OCI-LY1 (cell line): ENCODE results near the gene EYA2.

Experiments
- H2AFZ ChIP-seq: fragments of 200-600 bp; sonication (generic), shearing (Covaris generic); 2 replicates; pipeline ENCODE4 v1.6.0; 2014; ENCODE audit warnings: antibody characterized with exemption, mild to moderate bottlenecking, low read length
- H3F3A ChIP-seq: fragments of 200-600 bp; sonication (generic), shearing (Covaris generic); 2 replicates; pipeline ENCODE4 v1.6.0; 2014; ENCODE audit warnings: mild to moderate bottlenecking, antibody characterized with exemption, low read length, moderate library complexity; ENCODE audit not compliant: insufficient read depth
- H3K27ac ChIP-seq: fragments of 200-600 bp; sonication (generic); 2 replicates; pipeline ENCODE4 v1.5.1; 2014; ENCODE audit warnings: low read length, mixed run types, mild to moderate bottlenecking, low read depth; ENCODE audit not compliant: poor library complexity, severe bottlenecking
- H3K27me3 ChIP-seq: fragments of 200-600 bp; sonication (generic); 2 replicates; pipeline ENCODE4 v1.6.0; 2014; ENCODE audit warnings: antibody characterized with exemption, mild to moderate bottlenecking, low read length, moderate library complexity; ENCODE audit not compliant: insufficient read depth
- H3K36me3 ChIP-seq: fragments of 200-600 bp; sonication (generic); 2 replicates; pipeline ENCODE4 v1.6.1; 2014; ENCODE audit warnings: mild to moderate bottlenecking, antibody characterized with exemption, low read length, moderate library complexity, mixed read lengths; ENCODE audit not compliant: insufficient read depth
- H3K4me1 ChIP-seq: fragments of 200-600 bp; sonication (generic); 2 replicates; pipeline ENCODE4 v1.5.1; 2014; ENCODE audit warnings: mild to moderate bottlenecking, low read length, moderate library complexity; ENCODE audit not compliant: insufficient read depth, severe bottlenecking
- H3K4me2 ChIP-seq: fragments of 200-600 bp; sonication (generic), shearing (Covaris generic); 2 replicates; pipeline ENCODE4 v1.6.1; 2014; ENCODE audit warnings: low read length
- H3K4me3 ChIP-seq: fragments of 200-600 bp; sonication (generic); 2 replicates; pipeline ENCODE4 v1.5.1; 2014; ENCODE audit warnings: low read length, low read depth, mild to moderate bottlenecking, mixed read lengths; ENCODE audit not compliant: poor library complexity, severe bottlenecking
- H3K79me2 ChIP-seq: fragments of 200-600 bp; shearing (Covaris generic); 2 replicates; pipeline ENCODE4 v1.6.1; 2016; ENCODE audit warnings: mixed run types, low read length, mixed read lengths; ENCODE audit not compliant: insufficient read depth
- H3K9ac ChIP-seq: fragments of 200-600 bp; sonication (generic), shearing (Covaris generic); 2 replicates; pipeline ENCODE4 v1.6.1; 2014; ENCODE audit warnings: mild to moderate bottlenecking, low read length, mixed read lengths
- H3K9me2 ChIP-seq: fragments of 200-600 bp; sonication (generic), shearing (Covaris generic); 2 replicates; pipeline ENCODE4 v1.6.1; 2014; ENCODE audit warnings: low read depth, mild to moderate bottlenecking, low read length, mixed read lengths
- H3K9me3 ChIP-seq: fragments of 200-600 bp; shearing (Covaris generic); 2 replicates; pipeline ENCODE4 v1.6.1; 2014; ENCODE audit warnings: low read length, mixed read lengths
- H4K20me1 ChIP-seq: fragments of 200-600 bp; sonication (generic), shearing (Covaris generic); 2 replicates; pipeline ENCODE4 v1.6.0; 2016; ENCODE audit warnings: mild to moderate bottlenecking, low read length; ENCODE audit not compliant: insufficient read depth
- EZH2 ChIP-seq: fragments of 200-600 bp; sonication (generic), shearing (Covaris generic); IDR thresholded peaks from 2 replicates; pipeline ENCODE4 v1.8.0; 2017; ENCODE audit warnings: borderline replicate concordance, mixed run types, mild to moderate bottlenecking, antibody characterized with exemption, low read length, moderate library complexity, mixed read lengths
- TF ChIP-seq, protein P1 (sequence below): fragments of 200-600 bp; sonication (generic), shearing (Covaris generic); IDR thresholded peaks from 2 replicates; pipeline ENCODE4 v1.5.1; 2017; ENCODE audit warnings: mild to moderate bottlenecking, antibody characterized with exemption, low read length, moderate library complexity, mixed read lengths

Gene EYA2

DNA sequence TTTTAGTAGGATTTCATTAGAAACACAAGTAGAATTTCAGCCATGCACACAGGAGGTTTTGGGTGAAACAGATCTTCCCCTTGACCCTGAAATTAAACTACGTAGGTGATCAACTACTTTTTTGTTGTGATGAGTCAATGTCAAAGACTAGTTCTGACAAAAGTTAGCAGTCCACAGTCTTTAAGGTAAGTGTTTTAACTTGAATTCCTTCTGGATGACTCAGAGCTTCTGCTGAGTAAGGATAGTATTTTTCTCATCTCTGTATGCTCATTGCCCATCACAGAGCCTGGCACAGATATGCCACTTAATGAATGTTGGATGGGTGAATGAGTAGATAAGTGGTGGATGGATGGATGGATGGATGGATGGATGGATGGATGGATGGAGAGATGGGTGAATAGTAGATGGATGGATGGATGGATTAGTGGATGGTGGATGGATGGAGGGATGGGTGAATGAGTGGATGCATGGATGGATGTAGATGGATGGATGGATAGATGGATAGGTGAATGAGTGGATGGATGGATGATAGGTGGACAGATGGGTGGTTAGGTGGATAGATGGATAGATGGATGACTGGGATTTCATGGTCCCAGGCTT is 296.5 kb downstream of the EYA2 start:
- H3K4me3 ChIP-seq: no peak overlapping the region
- no peaks in the 10 kb centered on the region; the same call in 1 of the 2 replicates for H3K27me3 ChIP-seq
- no peaks in the 10 kb centered on the region for H3K79me2 ChIP-seq
- H4K20me1 ChIP-seq: no peaks in the 10 kb centered on the region
- no peaks in the 10 kb centered on the region for H3K9me3 ChIP-seq
- H3F3A ChIP-seq: no peaks in the 10 kb centered on the region
- H3K9me2 ChIP-seq: no peaks in the 10 kb centered on the region
- H3K9ac ChIP-seq: no peak overlapping the region
- no peak for TF ChIP-seq EZH2
- TF ChIP-seq, protein P1, sequence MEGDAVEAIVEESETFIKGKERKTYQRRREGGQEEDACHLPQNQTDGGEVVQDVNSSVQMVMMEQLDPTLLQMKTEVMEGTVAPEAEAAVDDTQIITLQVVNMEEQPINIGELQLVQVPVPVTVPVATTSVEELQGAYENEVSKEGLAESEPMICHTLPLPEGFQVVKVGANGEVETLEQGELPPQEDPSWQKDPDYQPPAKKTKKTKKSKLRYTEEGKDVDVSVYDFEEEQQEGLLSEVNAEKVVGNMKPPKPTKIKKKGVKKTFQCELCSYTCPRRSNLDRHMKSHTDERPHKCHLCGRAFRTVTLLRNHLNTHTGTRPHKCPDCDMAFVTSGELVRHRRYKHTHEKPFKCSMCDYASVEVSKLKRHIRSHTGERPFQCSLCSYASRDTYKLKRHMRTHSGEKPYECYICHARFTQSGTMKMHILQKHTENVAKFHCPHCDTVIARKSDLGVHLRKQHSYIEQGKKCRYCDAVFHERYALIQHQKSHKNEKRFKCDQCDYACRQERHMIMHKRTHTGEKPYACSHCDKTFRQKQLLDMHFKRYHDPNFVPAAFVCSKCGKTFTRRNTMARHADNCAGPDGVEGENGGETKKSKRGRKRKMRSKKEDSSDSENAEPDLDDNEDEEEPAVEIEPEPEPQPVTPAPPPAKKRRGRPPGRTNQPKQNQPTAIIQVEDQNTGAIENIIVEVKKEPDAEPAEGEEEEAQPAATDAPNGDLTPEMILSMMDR: no peak
- no peaks in the 10 kb centered on the region for H3K36me3 ChIP-seq
- H3K27ac ChIP-seq: no peak overlapping the region
- no peak overlapping the region for H2AFZ ChIP-seq
- no peak overlapping the region for H3K4me2 ChIP-seq
- no peaks in the 10 kb centered on the region for H3K4me1 ChIP-seq

DNA sequence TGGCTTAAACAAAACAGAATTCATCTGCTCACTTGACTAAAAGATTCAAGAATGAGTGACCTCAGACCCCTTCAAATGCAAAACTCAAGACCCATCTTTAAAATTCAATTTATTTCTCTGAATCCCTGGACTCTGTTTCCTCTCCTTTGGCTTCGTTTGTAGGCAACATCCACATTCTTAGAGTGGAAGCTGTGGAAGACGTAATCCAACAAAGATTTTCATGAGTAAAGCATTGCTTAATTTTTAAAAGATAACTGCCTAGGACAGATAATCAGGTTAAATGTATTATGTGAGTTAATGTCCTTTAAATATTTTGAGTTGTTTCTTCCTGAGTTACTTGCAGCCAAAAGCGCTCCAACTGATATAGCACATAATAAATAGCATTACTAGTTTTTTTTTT is 297.3 kb downstream of the EYA2 start:
- H3K79me2 ChIP-seq: no peaks in the 10 kb centered on the region
- H3K9ac ChIP-seq: no peak overlapping the region
- peaks cover 4% of the 10 kb centered on the region for H3K4me1 ChIP-seq
- H4K20me1 ChIP-seq: no peaks in the 10 kb centered on the region
- H3K9me2 ChIP-seq: no peaks in the 10 kb centered on the region
- no peaks in the 10 kb centered on the region for H3F3A ChIP-seq
- TF ChIP-seq EZH2: no peak
- TF ChIP-seq, protein P1: no peak
- H3K9me3 ChIP-seq: no peaks in the 10 kb centered on the region
- no peak overlapping the region for H3K4me3 ChIP-seq
- no peaks in the 10 kb centered on the region for H3K36me3 ChIP-seq
- H3K4me2 ChIP-seq: no peak overlapping the region
- no peaks in the 10 kb centered on the region; the same call in 1 of the 2 replicates for H3K27me3 ChIP-seq
- H2AFZ ChIP-seq: no peak overlapping the region
- no peak overlapping the region for H3K27ac ChIP-seq

DNA sequence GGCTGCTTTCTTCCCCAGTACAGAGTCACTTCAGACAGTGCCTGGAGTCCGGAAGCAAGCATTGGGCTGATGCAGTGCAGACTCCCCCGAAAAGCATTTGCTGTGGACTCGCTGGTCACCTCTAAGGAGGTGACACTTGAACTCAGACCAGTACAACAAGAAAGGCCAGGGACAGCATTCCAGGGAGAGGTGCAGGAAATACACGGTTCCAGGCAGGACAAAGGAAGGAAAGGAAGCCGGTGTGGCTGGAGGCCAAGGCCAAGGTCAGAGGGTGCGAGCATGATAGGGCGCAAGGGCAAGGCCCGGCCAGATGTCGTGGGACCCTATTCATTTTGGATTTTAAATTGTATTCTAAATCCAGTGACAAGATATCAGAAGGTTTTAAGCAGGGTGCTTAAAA is 300.9 kb downstream of the EYA2 start:
- Histone ChIP-seq H3K36me3 (no peaks in the 10 kb centered on the region), H3K27ac (no peak overlapping the region), H3K27me3 (no peaks in the 10 kb centered on the region; the same call in 1 of the 2 replicates), H3K4me2 (no peak overlapping the region), H3K4me1 (peaks cover 4% of the 10 kb centered on the region), H2AFZ (no peak overlapping the region), H3K9me2 (no peaks in the 10 kb centered on the region), H3K4me3 (no peak overlapping the region), H3K9me3 (no peaks in the 10 kb centered on the region), H3F3A (no peaks in the 10 kb centered on the region), H3K79me2 (no peaks in the 10 kb centered on the region), H3K9ac (no peak overlapping the region), H4K20me1 (no peaks in the 10 kb centered on the region)
- TF ChIP-seq, protein P1: no peak
- TF ChIP-seq EZH2: no peak
